Activated CD4-positive, alpha-beta T cell treated with anti-CD3 and anti-CD28 coated beads, Interleukin-2, amount 50 U/mL, for 16 hours (primary cell): ENCODE data around the gene PTPN5.
A peak's percentile ranks its signal among the peaks of the same experiment; 100 is the strongest.

Source experiments
- DNase-seq: peaks from one replicate; pipeline ENCODE4 v3.0.0-alpha.2; 2020

PTPN5 gene

DNA sequence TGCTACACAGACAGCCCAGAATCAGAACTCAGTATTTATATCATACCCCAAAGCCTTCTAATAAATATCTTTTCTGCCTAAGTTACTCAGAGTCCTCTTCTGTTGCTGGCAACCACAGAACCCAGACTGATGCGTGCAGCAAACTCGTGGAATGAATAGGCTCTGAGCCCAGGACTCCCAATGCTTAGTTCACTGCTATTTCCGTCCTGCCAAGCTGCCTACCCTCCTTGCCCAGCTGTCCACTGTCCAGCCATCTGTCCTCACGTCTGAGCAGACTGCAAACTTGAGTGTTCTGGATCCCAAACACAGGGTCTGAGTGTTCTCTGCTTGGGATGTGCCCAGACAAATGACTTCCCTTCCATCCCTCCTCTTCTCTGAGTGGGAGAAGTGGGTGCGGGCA, 19.4 kb downstream of the PTPN5 start:
- DNase-seq: no peak

GRCh38 chr11:18771266-18772035, 20.1 kb downstream of the PTPN5 start:
- DNase-seq: no peak

DNA sequence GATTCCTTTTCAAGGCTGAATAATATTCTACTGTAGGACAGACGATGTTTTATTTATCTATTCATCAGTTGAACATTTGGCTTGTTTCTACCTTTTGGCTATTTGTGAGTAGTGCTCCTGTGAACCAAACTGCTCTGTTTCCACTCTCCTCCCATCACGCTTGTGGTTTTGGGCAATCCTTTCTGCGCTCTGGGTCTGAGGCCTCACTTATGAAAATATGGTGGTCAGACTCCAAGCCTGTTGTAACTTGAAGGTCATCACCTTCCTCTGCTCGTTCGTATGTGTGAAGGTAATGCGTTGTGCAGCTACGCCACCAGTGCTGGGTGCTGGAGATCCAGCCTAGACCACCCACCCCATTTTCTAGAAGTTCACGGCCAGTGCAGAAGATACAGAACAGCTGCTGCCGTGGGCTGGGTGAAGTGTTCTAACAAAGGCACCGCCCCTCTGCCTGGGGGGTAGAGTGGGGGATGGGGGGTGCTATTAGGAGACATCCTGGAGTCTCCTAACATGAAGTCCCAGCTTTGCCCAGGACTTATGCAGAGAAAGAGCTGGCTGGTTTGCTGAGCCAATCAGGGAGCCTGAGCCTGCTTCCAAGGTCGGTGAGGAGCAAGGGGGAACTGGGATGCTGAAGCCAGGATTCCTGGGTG, 21.0 kb downstream of the PTPN5 start:
- no peak for DNase-seq

DNA sequence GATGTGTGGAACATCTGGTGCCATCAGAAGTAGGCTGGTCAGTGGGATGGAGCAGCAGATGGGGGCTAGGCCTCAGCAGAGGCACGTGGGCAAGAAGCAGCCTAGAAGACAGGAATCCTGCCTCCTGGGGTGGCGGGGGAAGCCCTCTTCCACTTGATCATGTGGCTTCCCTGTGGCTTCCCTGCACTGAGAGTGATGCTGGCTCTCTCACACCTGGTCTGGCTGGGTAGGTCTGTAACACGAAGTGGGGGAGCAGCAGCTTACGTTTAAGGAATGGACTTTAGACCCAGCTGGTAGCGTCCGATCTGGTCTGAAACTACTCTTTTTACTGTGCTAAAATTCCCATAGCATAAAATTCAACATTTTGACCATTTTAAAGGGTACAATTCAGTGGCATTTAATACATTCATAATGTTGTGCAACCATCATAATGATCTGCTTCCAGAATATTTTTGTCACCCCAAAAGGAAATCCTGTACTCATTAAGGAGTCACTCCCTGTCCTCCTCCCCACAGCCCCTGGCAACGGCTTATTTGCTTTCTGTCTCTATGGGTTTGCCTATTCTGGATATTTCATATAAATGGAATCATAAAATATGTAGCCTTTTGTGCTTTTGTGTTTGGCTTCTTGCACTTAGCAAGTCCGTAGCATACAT, 21.7 kb downstream of the PTPN5 start:
- DNase-seq: peak; percentile 15

- no peak for DNase-seq
Measured at GRCh38 chr11:18768978-18769377, 22.6 kb downstream of the PTPN5 start.

DNA sequence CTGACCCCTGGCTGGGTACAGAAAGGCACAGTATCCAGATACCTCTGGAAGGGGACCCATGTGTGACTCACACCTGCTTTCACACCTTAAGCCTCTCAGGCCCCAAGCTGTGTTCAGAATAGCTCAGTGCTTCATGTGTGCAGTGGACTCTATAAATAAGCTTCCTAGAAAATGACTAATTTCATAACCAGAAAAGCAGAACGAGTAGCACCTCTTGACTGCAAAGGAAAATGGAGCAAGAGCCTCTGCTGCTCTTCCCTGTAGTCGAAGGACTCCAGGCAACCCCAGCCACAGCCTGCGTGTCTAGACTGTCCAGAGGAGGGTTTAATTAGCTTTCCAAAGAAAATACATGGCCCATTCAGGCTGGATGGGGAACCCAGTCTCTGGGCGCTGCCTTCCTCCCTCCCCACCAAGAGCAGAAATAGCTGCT, 23.1 kb downstream of the PTPN5 start:
- DNase-seq: peak; percentile 70

DNA sequence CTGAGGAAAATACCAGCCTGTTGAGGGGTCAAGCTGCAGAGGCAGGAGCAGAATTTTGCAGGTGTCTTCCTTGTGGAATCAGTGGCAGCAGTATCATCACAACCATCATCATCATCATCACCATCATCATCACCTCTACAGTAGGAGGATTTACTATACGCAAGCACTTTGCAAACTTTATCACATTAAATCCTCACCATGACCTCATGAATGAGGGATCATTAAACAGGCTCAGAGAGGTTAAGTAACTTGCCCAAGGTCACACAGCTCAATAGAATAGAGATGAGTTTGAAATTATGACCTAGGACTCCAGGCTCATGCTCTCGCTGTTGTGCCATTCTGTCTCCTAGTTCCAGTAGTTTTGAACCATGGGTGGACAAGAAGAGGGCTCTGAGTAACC, 25.6 kb downstream of the PTPN5 start:
- no peak for DNase-seq

- DNase-seq: no peak
Measured at GRCh38 chr11:18765554-18765953, 26.0 kb downstream of the PTPN5 start.

GRCh38 chr11:18761741-18762140, 29.9 kb downstream of the PTPN5 start:
- no peak for DNase-seq

DNA sequence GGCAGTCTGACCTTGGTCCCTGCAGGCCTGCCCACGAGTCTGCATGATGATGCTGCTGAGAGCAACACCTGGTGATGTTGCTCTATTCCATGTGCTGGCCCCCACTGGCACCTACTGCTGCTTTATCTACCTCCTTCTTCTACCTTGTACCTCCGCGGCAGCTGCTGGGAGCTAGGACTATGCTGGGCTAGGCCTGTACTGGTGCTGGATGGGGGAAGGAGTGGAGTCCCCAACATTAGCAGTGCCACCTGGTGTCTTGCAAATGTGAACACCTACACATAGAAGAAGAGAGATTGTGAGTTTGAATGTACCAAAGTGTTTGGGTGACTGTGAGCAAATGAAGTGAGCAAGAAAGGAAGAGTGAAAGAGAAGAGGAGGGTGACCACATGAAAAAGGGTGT, 30.5 kb downstream of the PTPN5 start:
- no peak for DNase-seq

DNA sequence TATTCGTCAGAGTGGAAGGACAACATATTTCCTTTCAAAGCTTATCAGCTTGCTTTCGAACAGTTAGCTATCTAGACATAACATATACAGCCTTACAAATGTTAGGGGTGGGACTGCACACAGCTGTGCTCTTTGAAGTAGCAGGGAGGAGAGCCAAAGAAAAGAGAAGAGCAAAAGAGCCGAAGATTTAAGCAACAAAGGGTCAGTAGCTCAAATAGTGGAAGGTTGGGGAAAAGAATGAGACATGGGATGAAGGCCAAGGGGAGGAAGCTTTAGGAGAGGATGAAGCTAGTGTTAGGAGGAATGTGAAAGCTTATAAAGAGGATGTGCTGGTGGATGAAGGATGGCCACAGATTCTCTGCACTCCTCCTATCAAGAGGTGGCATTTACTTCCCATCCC, 33.8 kb downstream of the PTPN5 start:
- no peak for DNase-seq

DNA sequence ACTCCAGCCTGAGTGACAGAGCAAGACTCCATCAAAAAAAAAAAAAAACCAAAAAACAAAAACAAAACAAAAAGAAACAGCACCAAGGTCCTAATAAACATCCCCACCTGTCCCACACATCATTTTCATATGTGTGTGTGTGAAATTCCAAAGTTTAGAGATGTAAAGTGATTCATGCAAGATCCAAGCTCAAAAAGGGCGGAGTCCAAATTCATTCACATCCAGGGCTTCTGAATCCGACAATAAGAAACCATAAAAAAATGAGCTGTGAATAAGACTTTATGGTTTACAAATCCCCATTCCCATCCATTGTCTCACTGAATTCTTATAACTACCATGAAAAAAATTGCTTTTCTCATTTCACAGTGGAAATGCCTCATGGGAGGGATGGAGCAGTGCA, 34.7 kb downstream of the PTPN5 start:
- DNase-seq: no peak

GRCh38 chr11:18754308-18754707, 37.3 kb downstream of the PTPN5 start:
- DNase-seq: no peak

- no peak for DNase-seq
Measured at GRCh38 chr11:18752502-18752901, 39.1 kb downstream of the PTPN5 start.

- no peak for DNase-seq
Measured at GRCh38 chr11:18750944-18751343, 40.7 kb downstream of the PTPN5 start.

DNA sequence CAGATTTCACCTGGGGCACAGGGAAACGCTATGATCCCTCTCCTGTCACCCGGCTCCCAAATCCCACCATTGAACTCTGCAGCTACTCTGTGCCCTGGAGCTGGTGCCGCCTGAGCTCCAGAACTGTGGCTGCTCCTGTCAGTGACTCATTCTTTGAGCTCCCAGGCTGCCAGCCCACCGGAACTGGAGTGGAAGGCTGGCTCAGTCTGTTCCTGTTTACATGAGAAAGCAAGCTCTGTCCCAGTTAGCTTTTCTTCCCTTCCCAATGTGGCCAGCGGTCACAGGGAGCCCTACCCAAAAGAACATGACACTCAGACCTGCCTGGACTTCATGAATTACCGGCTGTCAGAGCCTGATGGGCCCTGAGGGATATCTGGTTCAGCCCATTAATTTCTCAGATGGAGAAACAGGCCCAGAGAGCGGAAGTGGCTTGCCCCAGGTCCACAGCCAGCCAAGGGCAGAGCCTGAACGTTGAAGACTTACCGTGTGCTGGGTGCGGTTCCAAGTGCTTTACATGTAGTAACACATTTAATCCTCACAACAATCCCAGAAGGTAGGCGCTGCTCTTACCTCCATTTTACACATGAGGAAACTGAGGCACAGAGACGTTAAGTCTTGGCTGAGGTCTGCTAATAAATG, 41.8 kb downstream of the PTPN5 start:
- DNase-seq: no peak

DNA sequence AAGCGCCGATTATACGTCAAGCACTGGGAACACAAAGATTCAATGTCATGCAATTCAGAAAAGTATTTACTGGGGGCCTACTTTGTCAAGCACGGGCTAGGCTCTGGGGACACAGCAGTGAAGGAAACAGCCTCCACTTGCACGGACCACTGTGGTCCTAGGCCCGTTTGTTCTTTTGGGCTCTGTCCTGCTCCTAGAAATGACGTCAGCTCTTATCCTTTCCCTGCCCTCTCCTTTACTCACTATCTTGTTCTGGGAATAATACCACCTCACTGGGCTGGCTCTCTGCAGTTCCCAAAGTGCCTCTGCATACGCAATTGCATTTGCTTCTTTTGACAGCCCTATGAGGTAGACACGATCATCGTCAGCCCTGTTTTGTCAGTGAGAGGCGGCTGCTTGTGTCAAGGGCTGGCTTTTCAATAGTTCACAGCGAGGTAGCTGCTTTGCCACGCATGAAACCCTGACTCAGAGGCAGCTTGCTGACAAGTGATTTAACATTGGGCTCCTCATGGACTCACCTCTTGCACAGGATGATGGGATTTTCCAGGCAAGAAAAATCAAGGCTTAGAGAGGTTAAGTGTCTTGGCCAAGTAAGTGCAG, 42.7 kb downstream of the PTPN5 start:
- no peak for DNase-seq

GRCh38 chr11:18745251-18745650, 46.3 kb downstream of the PTPN5 start:
- no peak for DNase-seq

GRCh38 chr11:18743900-18744514, 47.6 kb downstream of the PTPN5 start:
- DNase-seq: no peak

DNA sequence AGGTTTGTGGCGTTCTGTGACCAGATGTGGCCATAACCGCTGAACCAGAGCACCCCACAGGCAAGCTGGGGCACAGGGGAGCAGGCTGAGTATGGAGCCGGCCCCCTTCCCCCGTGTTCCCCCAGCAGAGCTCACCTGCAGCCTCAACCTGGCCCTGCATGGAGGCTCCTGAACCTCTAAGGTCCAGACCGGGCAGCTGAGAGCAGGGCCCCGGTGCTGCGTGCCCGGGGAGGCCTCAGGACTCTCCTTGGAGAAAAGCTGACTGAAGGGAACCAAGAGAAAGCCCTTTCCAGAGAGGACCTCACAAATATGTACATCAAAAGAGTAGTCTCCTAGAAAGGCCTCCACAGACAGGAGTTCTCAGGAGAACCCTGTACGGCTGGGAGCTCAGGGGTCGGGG, 48.2 kb downstream of the PTPN5 start:
- DNase-seq: no peak

- no peak for DNase-seq
Measured at GRCh38 chr11:18741783-18742182, 49.8 kb downstream of the PTPN5 start.

- no peak for DNase-seq
Measured at GRCh38 chr11:18739685-18740084, 51.9 kb downstream of the PTPN5 start.

DNA sequence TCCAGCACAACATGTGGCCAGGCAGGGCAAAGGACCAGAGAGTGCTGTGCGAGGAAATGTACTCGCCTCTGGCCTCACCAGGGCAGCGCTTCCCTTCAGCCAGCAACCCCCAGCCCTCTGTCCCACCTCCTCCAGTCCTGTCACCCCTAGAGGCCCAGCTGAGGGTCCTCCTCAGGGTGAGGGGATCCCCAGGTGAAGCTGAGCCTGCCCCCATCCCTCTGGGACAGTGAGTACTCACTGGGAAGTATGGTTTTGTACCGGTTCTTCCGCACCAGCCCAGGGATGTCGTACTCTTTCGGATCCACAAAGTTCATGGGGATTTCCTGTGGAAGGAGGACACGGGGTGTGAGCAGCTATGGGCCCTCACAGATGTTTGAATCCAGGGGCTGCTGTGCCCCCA, 54.0 kb downstream of the PTPN5 start:
- no peak for DNase-seq
